ENCODE data around the gene HMOX2.

- no peak for TF ChIP-seq CTCF (IDR thresholded peaks at IDR 0.05; ENCODE audit: low read depth, low read length, poor library complexity, severe bottlenecking)
- no peak for TF ChIP-seq EZH2phosphoT487 (IDR thresholded peaks at IDR 0.05; ENCODE audit: borderline replicate concordance, low read length)
Observed at GRCh38 chr16:4455951-4456350, 20.2 kb upstream of the HMOX2 start.
